DMS 273 (cell line): ENCODE measurements around the gene KIFC1.
A peak's percentile ranks its signal among the peaks of the same experiment; 100 is the strongest.

Experiments
- DNase-seq: peaks from one replicate; lab custom pipeline; 2025; ENCODE audit not compliant: unreplicated experiment; lab: John Stamatoyannopoulos, UW

Gene KIFC1

DNA sequence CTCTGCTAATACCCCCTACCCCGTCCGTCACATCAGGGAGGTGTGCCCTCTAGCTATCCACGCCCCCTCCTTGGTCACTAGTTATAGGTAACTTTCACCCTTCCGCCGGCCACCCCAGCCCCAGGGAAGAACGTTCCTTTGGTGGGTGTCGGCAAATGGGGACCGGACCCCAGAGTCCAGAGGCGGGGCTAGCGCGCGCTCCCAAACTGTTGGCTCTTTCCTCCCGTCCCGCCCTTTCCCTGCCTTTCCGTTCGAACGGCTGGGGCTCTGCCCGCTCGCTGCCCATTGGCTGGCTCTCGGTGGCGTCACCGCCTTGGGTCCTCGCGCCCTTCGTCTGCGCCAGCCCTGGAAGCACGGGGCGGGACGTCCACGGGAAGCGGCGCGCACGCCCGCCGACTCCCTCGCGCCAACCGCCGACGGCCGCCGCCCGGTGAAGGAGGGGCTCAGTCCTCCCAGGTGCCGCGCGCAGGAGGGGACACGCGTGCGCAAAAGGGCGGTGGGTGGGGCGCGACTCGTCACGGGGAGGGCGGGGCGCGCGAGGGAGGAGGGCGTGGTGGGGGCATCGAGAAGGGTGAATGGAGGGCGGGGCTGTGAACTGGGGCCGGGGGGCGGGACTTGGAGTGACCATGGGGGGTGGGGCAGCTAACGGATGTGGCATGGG is 18.6 kb downstream of the KIFC1 start:
- peak; percentile 99 for DNase-seq

DNA sequence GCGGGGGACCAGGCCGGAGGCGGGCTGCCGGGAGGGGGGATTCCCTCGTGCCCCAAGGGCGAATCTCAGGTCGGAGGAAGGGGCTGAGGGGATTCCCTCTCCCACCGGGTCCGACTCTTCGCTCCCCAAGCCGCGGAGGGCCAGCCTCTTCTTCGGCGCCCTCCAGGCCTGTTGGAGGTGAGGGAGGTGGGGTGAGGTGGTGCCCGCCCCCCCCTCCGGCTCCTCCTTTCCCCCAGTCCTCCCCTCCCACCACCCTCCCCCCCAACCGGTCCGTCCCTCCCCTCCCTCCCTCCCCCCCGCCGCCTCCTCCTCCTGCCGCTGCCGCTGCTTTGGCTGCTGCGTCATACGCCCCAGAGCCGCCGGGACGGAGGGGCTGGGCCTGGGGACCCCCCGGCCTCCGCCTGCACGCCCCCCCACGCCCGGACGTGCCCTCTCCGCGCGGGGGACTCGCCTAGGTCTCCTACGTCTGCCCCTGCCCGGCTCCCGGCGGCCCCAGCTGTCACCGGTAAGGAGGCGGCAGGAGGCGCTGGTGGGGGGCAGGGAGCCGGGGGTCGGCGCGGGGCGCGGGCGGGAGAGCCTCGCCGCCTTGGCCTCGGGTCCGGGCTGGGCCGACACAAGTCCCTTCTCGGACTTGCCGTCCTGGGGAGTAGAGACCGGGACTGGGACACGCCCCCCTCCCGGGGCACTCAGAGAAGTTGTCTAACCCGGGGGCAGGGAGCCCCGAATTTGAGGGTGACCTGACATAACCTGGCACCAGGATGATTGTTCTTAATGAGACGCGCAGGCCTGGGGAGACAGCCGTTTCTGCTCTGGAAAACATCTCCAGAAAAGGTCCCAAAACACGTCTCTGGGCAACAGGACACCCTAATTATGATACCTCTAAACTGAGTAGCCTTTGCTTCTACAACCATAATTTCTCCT is 19.3 kb downstream of the KIFC1 start, which contains the start of gene PHF1:
TSS of gene PHF1 (plus strand) at position 304 of the 921 bp plus-strand sequence. CDS start 1,250 bp downstream, outside the sequence.
- peak; percentile 90 for DNase-seq

GRCh38 chr6:33411632-33412005 is 20.0 kb downstream of the KIFC1 start:
- DNase-seq, result peak; percentile 42

GRCh38 chr6:33412140-33413009 is 20.8 kb downstream of the KIFC1 start:
- DNase-seq, result no peak

DNA sequence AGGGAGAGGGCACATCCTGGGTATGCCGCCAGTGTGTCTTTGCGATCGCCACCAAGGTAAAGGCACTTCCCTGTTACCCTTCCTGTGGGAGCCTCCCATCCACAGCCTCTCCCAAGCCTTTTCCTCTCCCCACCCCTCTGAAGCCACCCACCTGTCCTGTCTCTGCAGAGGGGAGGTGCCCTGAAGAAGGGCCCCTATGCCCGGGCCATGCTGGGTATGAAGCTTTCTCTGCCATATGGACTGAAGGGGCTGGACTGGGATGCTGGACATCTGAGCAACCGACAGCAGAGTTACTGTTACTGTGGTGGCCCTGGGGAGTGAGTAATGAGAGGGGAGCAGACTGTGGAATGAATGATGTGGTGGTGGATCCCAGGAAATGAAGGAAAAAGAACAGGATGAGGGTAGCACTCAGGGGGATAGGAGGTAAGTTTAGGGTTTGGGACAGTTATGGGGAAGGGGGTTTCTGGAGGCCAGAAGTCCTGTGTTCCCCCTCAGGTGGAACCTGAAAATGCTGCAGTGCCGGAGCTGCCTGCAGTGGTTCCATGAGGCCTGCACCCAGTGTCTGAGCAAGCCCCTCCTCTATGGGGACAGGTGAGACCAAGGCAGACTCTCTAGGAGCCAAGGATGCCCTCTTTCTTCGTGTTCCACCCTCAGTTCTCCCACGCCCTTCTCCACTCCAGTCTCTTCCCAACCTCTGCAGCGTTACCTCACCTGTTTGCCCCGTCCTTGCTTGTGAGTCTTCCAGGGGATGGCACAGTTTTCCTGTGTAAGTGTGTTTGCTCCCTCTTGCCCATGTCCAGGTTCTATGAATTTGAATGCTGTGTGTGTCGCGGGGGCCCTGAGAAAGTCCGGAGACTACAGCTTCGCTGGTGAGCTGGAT is 21.9 kb downstream of the KIFC1 start:
- DNase-seq, result no peak

GRCh38 chr6:33414592-33415271 is 23.1 kb downstream of the KIFC1 start:
- DNase-seq, result peak; percentile 60

- DNase-seq, result no peak
Observed at GRCh38 chr6:33415831-33416230, 24.2 kb downstream of the KIFC1 start.

- DNase-seq, result no peak
Observed at GRCh38 chr6:33416386-33417127, 24.9 kb downstream of the KIFC1 start.

GRCh38 chr6:33417128-33417902 is 25.7 kb downstream of the KIFC1 start:
- DNase-seq, result no peak

DNA sequence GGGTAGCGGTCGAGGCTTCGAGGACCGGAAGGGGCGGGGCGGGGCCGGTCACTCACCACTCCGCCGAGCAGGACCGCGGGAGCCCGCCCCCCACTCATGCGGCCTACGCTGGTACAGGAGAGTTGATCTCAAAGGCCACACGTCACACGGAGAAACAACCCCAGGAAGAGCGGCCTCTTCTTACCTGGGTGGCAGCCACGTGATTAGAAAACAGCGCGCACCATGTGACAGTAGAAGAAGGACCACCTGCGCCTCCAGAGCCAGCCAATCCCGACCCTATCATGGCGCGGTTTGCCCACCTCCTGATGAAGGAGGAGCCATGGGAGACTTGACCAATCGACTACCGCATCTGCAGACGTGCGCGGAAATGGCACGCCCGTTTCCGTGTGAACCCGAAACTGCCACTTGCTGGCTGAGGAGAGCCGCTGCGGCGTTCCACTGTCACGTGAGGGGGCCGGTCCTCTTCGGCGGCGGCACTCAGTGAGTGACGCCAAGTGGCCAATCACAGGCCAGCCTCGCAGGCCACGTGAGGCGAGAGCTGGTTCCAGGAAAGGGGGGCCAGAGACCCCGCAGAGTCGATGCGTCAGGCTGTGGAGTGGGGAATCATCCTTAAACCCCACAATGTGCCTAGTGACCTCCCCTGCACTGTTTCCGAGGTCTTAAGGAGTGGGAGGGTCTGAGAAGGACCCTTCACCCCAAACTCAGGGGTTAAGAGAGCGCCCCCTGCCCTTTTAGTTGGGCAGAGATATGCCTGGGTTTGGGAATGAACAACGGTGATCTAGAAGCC is 26.5 kb downstream of the KIFC1 start, which contains the start of gene CUTA:
TSS of gene CUTA (minus strand) at position 205 of the 787 bp plus-strand sequence. CDS start at position 98, 107 bp downstream.
- peak; percentile 100 for DNase-seq

DNA sequence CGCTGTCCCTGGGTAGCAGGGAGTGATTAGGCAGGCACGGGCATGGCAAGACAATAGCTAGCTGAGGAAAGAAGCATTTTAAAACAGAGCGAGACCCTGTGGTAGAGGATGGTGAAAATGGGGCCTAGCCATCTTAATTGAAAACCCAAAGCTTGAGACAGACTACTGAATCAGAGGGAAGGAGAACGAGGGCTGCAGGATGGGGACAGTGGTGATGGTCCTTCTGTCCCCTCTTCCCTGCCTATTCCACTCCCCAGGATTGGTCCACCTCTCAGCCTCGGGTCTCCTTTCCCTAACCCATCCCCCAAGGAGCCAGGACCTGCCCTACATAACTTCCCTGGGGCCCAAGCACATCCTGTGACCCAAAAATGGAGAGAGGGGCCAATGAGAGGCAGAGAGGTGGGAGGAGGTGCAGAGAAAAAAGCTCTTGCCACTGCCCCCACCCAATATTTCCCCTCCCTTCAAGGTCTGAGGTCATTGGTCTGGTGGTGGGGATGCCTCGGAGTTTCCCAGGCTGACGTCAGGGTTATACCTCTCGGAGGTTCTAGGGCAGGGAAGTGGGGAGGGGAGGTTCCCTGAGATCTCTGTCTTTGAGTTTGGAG is 27.2 kb downstream of the KIFC1 start:
- DNase-seq, result peak; percentile 51

DNA sequence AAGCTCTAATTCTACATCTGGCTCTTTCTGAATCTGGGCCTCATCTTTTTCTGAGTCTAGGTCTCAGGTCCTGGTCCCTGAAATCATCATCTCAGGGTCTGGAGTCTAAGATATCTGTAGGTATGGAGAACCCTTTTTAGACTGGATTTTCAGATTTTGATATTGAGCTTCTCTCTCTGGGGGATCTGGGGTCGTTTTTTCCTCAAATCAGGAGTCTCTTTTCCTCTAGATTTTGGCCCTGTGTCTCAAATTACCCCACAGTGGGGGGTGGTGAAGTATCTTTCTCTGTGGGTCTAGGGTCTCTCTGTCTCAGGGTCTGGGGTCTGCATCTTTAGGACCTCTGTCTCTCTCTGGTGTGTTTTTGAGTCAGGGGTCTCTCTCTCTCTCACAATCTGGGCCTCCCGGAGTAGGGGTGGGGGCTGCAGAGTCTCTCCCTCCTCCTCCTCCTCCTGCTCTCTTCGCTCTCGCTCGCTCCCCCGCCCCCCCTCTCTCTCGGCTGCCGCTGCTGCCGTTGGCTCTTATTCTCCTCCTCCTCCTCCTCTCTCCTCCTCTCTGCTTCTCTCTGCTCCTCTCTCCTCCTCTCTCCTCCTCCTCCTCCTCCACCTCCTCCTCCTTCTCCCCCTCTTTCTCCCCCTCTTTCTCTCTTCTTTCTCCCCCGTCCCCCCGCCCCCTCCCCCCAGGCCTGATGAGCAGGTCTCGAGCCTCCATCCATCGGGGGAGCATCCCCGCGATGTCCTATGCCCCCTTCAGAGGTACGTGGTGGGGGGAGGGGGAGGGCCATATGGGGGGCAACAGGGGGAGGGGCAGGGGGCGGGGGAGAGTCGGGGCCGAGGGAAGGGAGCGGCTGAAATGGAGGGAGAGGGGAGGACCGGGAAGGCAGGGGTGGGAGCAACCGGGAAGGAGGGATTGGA is 28.2 kb downstream of the KIFC1 start, which contains the start of gene SYNGAP1:
TSS of gene SYNGAP1 (plus strand) at position 486 of the 911 bp plus-strand sequence. CDS start at position 686, 200 bp downstream.
- peak; percentile 80 for DNase-seq

- DNase-seq, result peak; percentile 76
Observed at GRCh38 chr6:33420491-33421343, 29.1 kb downstream of the KIFC1 start.

- no peak for DNase-seq
Observed at GRCh38 chr6:33421344-33421643, 29.7 kb downstream of the KIFC1 start.

- DNase-seq, result no peak
Observed at GRCh38 chr6:33423777-33424176, 32.2 kb downstream of the KIFC1 start.
